ENCODE results near the gene PDE6B.
"Not testable (repeated sequence)": the region's sequence is repeated elsewhere in the genome, so short reads cannot be mapped to it uniquely, and the experiment has no call there.

Gene PDE6B

GRCh38 chr4:658681-659667, 33.6 kb downstream of the PDE6B start:
- FAIRE-seq = no peak

GRCh38 chr4:659851-660250, 34.5 kb downstream of the PDE6B start:
- FAIRE-seq = no peak

- FAIRE-seq = no peak
These were observed 35.0 kb downstream of the PDE6B start for GRCh38 chr4:660401-660800.

GRCh38 chr4:661231-661630, 35.9 kb downstream of the PDE6B start:
- no peak for FAIRE-seq

GRCh38 chr4:661881-662761, 36.7 kb downstream of the PDE6B start:
- no peak for FAIRE-seq

GRCh38 chr4:663046-663437, 37.7 kb downstream of the PDE6B start:
- no peak for FAIRE-seq

- no peak for FAIRE-seq
These were observed 38.4 kb downstream of the PDE6B start for GRCh38 chr4:663438-664428.

DNA sequence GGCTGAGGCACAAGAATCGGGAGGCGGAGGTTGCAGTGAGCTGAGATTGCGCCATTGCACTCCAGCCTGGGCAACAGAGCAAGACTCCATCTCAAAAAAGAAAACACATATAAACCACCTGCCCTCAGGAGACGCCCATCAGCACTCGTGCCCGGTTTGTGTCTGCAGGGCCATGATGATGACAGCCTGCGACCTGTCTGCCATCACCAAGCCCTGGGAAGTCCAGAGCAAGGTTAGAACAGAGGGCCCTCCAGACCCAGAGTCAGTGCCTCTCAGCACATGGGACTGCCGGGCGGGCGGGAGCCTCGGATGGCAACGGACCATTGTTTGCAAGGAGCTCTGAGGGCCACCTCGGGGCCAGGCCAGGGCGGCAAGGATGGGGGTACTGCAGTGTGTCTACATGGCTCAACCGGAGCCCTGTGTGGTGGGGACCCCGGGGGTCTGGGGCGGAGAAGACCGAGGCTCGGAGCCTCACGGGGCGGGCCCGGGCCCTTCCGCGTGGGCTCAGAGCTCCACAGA, 39.4 kb downstream of the PDE6B start:
- no peak for FAIRE-seq

- no peak for FAIRE-seq
These were observed 40.0 kb downstream of the PDE6B start for GRCh38 chr4:665381-665750.

GRCh38 chr4:665751-666435, 40.5 kb downstream of the PDE6B start:
- no peak for FAIRE-seq

GRCh38 chr4:666436-666810, 41.0 kb downstream of the PDE6B start:
- FAIRE-seq = no peak

GRCh38 chr4:666822-667544, 41.6 kb downstream of the PDE6B start:
- FAIRE-seq = no peak

DNA sequence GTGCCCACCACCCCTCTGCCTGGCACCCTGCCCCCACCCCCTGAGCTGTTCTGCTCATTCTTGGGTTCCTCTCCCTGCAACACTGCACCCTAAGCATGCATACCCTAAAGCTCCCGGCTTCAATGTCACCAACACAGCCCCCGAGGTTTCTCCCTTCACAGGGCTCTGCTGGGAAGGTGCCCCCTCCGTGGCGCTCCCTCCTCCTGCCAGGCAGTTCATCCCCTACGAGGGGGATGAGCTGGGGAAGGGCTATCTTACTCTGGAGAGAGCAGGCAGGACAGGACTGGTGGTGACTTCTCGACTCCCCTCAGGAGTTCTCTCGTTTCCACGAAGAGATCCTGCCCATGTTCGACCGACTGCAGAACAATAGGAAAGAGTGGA, 42.2 kb downstream of the PDE6B start:
- no peak for FAIRE-seq

GRCh38 chr4:668219-668618, 42.8 kb downstream of the PDE6B start:
- FAIRE-seq = not testable (repeated sequence)

GRCh38 chr4:669806-670559, 44.6 kb downstream of the PDE6B start:
- not testable (repeated sequence) for FAIRE-seq

- FAIRE-seq = no peak
These were observed 46.4 kb downstream of the PDE6B start for GRCh38 chr4:671769-672168.

DNA sequence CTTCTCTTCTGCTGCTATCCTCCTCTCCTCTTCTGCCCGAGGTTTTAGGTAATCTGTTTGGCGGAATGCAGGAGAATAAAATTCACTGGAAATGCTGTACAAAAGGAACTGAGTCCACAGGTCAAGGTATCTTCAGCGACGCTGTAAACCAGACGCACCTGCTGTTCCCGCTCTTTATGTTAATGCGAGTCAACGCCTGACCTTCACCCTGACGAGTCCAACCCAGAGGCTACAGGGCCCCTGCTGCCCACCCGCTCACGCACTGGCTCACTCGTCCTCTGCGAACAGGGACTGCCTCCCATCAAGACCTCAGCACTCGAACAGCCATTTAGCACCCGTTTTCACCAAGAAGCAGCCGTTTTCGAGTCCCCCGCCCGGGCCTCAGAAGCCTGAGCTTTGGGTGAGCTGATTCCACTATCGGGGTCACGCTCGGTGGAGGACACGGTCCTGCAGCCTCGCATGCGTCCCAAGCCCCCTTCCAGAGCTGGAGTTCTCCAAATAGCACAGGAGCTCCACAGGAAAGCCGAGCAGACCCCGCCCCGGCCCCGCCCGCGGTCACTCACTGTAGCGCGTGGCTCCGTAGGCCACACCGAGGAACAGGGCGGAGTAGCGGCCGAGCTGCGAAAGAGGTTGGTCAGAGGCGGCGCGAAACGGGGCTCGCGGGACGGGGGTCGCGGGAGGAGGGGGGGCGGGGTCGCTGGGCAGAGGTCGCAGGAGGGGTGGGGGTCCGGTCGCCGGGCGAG, 48.1 kb downstream of the PDE6B start:
- no peak for FAIRE-seq

DNA sequence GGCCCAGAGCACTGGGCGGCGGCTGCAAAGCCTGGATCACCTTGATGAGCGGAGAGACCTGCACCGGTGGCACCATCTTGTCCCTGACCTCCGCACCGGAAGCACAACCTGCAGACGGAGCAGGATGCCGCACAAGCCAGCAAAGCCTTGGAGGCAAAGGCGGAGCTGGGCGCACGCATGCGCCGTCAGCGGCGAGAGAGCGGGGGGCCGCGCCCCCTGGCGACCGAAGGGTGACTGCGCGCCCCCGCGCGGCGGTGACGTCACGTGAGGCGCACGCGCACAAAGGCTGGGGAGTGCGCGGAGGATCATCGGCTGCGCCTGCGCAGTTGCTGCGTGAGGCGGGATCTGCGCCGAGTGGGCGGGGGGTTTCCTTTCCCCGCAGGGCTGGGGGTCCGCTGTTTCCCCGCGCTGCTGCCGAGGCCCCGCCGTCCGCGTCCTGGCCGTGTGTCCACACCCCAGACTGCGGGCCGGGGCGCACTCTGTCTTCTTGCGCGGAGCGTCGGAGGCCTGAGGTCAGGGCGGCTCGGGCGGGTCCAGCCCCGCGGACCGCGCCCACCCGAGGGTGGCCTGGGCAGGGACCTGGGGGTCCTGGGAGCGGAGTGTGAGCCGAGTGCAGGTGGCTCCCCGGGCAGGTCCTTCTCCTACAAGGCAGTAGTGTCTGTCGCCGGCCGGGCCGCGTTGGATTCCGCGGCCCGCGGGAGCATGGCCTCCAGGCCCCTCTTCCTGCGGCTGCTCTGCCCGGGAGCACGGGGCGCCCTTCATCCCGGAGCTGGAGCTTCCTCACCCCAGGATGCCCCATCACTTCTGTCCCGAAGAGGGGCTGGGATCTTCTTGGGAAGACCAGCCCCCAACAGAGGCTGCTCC, 49.0 kb downstream of the PDE6B start, which contains the start of the genes ATP5ME and MYL5:
Gene ATP5ME (minus strand): TSS at position 105 of the 864 bp plus-strand sequence. CDS start 29 bp downstream, at position 76.
Gene MYL5 (plus strand): TSS at position 371 of the 864 bp plus-strand sequence. CDS start 3,485 bp downstream, outside the sequence.
- FAIRE-seq = peak; percentile 66

All from G401.6 (cell line).